HG02763 (cell line): Measurements from ENCODE around the gene BIRC5.
"Not testable (repeated sequence)": the region's sequence is repeated elsewhere in the genome, so short reads cannot be mapped to it uniquely, and the experiment has no call there.

ENCODE experiments used
- ATAC-seq: cut with Tn5 transposase; IDR thresholded peaks from one replicate; pipeline ENCODE4 v1.9.1; 2021; ENCODE audit warnings: mild to moderate bottlenecking, moderate library complexity; ENCODE audit not compliant: unreplicated experiment

Gene BIRC5

GRCh38 chr17:78224231-78225087 lies 10.4 kb downstream of the BIRC5 start:
- ATAC-seq: no peak

GRCh38 chr17:78225088-78225865 lies 11.2 kb downstream of the BIRC5 start:
- no peak for ATAC-seq

DNA sequence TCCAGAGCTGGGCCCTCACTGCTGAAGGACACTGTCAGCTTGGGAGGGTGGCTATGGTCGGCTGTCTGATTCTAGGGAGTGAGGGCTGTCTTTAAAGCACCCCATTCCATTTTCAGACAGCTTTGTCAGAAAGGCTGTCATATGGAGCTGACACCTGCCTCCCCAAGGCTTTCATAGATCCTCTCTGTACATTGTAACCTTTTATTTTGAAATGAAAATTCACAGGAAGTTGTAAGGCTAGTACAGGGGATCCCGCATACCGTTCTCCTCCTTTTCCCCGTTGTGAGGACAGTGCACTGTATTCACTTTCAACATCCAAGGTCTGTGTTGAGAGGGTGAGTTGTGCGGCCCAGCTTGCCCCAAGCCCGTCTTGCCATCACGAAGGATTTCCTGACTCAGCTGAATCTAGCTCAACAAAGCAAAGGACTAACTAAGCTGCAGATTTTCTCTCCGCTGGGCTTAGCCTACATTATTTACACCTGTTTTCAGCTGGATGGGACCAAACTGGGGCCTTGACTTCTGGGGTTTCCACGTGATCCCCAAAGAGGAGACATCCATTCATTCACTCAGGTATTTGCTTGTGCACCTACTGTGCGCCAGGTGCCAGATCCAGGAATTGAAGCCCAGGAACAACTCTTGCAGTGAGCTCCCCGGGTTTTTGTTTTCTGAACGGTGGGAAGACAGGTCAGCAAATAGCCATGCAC lies 12.2 kb downstream of the BIRC5 start:
- no peak for ATAC-seq

GRCh38 chr17:78226759-78227454 lies 12.9 kb downstream of the BIRC5 start:
- no peak for ATAC-seq

DNA sequence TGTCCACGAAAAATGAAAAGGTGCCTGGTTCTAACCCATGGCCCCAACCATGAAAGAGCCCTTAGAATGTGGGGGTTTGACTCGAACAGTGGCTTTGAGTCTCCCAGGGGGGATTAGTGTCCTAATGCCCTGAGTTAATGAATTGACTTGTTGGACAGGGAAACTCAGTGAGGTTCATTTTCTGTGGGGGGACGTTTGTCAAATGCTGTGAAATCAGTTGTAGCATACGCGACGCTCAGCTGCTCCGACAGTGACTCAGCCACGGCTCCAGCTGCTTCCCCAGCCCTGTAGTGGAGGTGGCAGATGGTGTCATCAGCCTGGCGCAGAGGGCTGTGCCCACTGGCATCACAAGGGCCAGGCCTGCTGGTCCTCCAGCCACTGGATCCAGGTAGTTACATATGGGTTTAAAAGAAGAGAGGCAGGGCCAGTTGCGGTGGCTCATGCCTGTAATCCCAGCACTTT lies 13.4 kb downstream of the BIRC5 start:
- no peak for ATAC-seq

DNA sequence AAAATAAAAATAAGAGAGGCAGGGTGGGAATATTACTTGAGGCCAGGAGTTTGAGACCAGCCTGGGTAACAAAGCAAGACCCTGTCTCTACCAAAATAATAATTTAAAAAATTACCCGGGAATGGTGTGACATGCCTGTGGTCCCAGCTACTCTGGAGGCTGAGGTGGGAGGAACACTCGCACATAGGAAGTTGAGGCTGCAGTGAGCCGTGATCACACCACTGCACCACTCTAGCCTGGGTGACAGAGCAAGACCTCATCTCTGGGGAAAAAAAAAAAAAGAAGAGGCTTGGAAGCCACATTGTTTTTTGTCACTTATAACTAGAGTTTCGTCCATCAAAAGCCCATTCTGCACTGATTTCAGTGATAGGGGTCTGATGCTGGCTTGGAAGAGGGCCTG lies 14.1 kb downstream of the BIRC5 start:
- no peak for ATAC-seq

DNA sequence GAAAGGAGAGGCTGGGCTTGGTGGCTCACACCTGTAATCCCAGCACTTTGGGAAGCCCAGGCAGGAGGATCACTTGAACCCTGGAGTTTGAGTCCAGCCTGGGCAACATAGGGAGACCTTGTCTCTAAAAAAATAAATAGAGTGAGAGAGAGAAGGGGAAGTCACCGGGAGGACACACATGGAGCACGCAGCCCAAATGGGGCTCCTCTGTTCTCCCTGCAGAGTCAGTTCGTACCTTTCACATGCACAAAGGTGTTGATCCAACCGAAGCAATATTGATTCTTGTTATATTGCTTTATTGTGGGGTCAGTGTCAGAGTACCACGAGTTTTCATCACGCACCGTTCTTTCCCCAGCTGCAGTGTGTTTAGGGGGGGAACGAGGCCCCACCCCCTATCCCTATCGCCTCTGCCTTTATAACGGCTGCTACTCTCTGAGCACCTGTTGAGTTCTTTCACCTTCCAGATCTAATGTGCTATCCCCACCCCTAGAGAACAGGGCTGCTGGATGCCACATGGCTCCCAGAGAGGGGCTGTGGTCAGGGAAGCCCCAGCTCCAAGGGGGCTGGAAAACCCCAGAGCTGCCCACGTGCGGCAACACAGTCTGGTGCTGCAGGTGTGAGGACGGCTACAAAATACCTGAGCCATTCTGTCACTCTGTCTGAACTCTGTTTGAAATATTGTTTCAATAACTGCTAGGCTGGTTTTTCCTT lies 16.4 kb downstream of the BIRC5 start:
- ATAC-seq: no peak

DNA sequence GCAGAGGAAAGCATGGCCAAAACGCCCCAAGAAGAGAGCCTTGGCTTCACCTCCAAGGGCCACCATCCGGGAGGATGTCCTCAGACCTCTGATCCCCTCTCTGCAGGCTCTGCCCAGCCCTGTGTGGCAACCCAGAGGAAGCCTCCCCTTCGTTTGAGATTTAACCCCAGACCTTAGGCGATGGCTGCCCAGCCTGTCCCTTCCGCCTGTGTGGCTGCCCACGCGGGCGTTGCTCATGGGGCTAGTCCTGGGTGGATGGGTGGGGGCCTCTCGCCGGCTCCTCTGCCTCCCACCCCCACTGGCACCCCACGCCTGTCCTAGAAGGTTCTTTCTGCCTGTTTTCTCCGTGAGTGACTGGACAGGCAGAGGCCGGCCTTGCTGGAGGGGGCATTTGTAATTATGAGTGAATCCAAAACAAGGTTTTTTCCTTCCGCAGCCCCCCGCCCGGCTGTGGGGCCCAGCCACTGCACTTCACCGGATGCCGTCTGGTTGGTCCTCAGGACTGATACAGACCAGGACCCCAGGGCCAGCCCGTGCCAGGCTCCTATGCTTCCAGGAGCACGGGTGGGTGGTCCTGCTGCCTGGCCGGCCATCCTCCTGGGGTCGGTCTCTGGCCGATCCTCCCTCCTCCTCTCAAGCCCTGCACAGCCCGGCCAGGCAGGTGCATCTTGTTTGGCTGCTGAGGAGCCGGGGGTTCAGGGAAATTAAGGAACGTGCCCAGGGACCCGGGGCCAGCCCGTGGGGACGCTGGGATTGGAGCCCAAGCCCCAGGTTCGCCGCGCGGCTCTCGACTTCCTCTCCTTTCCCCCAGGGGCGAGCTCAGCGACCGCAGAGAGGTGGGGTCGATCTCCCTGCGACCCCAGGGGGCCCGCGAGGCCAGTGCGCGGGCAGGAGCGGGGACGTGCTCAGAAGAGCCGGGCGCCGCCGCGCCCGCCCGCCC lies 17.2 kb downstream of the BIRC5 start, which contains the start of gene TMEM235:
TMEM235 (plus strand) TSS at position 636 of the 940 bp plus-strand sequence. CDS start 393 bp downstream, outside the sequence.
- ATAC-seq: no peak

- no peak for ATAC-seq
Observed at GRCh38 chr17:78231991-78232858, 18.2 kb downstream of the BIRC5 start.

DNA sequence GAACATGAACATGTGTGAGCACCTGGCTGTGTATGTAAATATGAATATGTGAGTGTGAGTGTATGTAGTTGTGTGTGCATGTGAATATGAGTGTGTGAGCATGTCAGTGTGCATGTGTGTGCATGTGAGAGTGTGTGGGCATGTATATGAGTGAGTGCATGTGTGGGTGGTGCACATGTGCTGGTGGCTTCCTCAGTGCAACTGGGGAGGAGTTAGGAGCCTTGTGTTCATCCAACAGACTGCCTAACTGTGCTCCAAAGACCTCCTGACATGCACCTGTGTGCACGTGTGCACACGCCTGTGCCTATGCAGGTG lies 18.8 kb downstream of the BIRC5 start:
- ATAC-seq: no peak

DNA sequence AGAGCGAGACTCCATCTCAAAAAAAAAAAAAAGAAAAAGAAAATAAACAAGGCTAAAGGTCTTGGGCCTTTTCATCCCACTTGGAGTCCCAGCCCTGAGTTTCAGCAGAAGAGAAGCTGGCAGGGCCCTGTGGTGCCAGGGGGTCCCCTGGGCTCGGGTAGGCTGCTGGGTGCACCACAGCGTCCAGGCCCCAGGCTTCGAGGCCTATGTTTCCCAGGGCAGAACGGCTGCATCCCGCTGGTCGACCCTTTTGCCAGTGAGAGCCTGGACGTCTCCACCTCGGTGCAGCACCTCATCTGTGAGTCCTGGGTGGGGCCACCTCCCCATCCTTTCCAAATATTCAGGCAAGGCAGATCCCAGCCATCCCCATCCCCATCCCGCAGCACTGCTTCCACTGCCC lies 19.6 kb downstream of the BIRC5 start:
- no peak for ATAC-seq

- no peak for ATAC-seq
Observed at GRCh38 chr17:78234261-78234865, 20.3 kb downstream of the BIRC5 start.

GRCh38 chr17:78235022-78235421 lies 21.0 kb downstream of the BIRC5 start:
- not testable (repeated sequence) for ATAC-seq

GRCh38 chr17:78235885-78236284 lies 21.8 kb downstream of the BIRC5 start:
- ATAC-seq: no peak

- ATAC-seq: no peak
Observed at GRCh38 chr17:78236362-78237127, 22.5 kb downstream of the BIRC5 start.

- no peak for ATAC-seq
Observed at GRCh38 chr17:78237401-78238012, 23.5 kb downstream of the BIRC5 start.
